ENCODE data around the gene FBXO44.
"Not testable (repeated sequence)": the region's sequence is repeated elsewhere in the genome, so short reads cannot be mapped to it uniquely, and the experiment has no call there.

Gene FBXO44, protein sequence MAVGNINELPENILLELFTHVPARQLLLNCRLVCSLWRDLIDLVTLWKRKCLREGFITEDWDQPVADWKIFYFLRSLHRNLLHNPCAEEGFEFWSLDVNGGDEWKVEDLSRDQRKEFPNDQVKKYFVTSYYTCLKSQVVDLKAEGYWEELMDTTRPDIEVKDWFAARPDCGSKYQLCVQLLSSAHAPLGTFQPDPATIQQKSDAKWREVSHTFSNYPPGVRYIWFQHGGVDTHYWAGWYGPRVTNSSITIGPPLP

DNA sequence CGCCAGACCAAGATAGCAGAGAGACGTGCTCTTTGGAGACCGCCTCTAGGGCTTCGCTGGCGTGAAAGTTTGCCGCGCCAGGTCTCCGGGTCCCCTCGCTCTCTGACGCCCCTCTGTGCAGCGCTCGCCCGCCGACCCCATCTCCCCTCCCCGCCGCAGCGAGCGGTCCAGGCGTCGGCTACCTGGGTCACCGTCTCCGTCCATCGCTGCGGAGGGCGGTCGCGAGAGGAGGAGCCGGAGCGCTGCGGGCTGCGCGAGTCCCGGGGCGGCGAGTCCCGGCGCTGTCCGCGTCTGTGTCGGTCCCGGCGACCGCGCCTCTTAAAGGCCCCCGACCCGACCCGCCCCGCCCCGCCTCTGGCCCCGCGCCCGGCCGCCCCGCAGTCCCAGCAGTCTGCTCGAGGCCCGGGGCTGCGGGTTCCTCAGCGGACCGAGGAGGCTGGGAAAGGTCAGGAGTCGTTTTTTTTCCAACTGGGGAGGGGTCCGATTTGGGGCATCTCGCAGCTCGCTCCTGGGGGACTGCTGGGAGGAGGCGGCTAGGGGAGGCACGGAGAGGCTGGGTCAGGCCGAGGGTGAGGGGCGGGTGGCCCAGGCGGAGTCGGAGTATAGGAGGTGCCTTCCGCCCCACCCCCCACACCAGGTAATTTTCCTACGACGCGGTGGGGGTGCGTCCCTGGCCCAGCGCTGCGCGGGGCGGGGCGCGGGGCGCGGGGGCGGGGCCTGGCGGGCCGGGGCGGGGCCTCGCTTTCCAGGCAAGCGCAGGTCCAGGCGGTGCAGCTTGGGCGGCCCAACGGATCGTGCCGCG is at the start of gene FBXO44, which contains the start of gene FBXO2:
FBXO44 (plus strand) TSS at position 741 of the 802 bp plus-strand sequence. CDS start 959 bp downstream, outside the sequence.
FBXO2 (minus strand) TSS at position 293 of the 802 bp plus-strand sequence; CDS start at position 204, 89 bp downstream.
- DNase-seq (ENCODE audit: low read depth in 1 of 2, low spot score in 1 of 2), result peak; percentile 41 to 42

DNA sequence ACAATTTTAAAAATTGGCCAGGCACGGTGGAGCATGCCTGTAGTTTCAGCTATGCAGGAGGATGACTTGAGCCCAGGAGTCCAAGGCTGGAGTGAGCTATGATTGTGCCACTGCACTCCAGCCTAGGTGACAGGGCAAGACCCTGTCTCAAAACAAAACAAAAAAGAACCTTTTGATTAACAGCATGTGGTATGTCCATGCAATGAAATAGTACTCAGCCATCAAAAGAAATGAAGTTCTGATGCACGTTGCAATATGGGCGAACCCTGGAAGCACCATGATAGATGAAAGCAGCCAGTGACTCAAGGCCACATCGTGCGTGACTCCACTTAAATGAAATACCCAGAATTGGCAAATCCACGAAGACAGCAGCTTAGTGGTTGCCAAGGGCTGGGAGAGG is 47.9 kb upstream of the FBXO44 start:
- DNase-seq (ENCODE audit: low read depth in 1 of 2, low spot score in 1 of 2), result no peak

DNA sequence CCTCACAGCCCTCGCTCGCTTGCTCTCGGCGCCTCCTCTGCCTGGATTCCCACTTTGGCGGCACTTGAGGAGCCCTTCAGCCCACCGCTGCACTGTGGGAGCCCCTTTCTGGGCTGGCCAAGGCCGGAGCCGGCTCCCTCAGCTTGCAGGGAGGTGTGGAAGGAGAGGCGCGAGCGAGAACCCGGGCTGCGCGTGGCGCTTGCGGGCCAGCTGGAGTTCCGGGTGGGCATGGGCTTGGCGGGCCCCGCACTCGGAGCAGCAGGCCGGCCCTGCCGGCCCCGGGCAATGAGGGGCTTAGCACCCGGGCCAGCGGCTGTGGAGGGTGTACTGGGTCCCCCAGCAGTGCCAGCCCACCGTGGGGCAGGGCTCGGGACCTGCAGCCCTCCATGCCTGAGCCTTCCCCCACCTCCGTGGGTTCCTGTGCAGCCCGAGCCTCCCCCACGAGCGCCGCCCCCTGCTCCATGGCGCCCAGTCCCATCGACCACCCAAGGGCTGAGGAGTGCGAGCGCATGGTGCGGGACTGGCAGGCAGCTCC is 46.0 kb upstream of the FBXO44 start:
- not testable (repeated sequence) for DNase-seq (ENCODE audit: low read depth in 1 of 2, low spot score in 1 of 2)

DNA sequence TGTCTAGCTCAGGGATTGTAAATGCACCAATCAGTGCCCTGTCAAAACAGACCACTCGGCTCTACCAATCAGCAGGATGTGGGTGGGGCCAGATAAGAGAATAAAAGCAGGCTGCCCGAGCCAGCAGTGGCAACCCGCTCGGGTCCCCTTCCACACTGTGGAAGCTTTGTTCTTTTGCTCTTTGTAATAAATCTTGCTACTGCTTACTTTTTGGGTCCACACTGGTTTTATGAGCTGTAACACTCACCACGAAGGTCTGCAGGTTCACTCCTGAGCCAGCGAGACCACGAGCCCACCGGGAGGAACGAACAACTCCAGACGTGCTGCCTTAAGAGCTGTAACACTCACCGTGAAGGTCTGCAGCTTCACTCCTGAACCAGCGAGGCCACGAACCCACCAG is 45.3 kb upstream of the FBXO44 start:
- DNase-seq (ENCODE audit: low read depth in 1 of 2, low spot score in 1 of 2), result not testable (repeated sequence)

DNA sequence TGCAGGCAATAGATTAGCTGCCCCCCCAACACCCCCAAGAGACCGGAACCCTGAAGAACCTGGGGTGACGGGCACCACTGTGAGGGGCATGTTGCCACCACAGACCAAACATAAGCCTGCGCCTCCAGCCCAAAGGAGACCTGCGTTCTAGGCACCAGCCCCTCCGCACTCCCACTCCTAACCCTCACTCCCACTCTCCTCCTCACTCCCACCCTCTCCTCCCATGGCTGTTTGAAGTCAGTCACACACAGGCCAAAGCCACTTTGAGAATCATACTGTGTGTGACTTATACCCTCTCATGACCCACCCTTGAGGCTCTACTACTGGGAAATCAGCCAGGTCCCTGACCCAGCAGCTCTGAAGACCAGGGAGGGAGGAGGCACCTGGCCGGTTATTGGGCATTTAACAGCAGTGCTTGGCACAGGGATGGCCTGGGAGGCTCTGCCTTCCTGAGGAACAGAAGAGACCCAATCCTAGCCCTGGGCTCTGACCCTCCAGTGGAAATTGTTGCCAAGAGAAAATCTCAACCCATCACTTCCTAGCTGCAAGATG is 44.0 kb upstream of the FBXO44 start:
- no peak for DNase-seq (ENCODE audit: low read depth in 1 of 2, low spot score in 1 of 2)

DNA sequence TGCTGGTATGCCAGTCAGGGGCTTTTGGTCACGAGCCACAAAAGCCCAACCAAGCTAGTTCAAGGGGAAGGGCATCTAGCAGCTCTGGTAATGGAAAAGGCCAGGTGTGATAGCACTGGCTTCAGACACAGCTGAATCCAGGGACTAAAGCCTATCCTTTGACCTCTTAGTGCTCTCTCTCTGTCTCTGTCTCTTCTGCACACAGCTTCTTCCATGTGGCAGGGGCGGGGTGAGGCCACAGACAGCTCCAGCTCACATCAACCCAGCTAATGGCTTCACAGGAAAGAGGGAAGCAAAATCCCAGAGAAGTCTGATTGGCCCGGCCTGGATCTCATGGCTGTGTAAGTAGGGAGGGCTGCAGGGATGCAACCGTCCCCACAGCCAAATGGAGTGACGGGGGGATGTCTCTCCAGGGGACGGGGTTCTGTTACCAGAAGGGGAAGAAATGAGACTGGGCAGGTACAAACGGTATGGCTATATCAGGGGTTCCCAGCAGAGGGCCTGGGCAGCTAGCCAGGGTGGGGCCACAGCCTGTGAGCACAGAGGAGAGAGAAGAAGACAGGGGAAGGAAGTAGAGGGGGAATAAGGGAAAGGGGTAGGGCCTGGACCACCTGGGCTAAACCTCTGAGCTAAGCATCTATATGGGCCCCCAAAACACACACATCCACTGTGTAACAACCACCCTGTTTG is 42.9 kb upstream of the FBXO44 start:
- DNase-seq (ENCODE audit: low read depth in 1 of 2, low spot score in 1 of 2), result no peak

DNA sequence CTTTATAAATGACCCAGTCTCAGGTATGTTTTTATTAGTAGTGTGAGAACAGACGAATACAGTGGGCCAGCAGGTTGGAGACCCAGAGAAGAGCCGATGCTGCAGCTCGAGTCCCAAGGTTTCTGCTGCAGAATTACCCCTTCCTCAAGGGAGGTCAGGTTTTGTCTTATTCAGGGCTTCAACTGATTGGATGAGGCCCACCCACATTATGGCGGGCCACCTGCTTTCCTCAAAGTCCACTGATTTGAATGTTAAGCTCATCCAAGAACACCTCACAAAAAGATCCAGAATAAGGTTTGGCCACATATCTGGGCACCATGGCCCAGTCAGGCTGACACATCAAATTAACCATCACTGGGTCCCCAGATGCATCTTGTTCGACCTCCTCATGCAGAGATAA is 41.3 kb upstream of the FBXO44 start:
- no peak for DNase-seq (ENCODE audit: low read depth in 1 of 2, low spot score in 1 of 2)

DNA sequence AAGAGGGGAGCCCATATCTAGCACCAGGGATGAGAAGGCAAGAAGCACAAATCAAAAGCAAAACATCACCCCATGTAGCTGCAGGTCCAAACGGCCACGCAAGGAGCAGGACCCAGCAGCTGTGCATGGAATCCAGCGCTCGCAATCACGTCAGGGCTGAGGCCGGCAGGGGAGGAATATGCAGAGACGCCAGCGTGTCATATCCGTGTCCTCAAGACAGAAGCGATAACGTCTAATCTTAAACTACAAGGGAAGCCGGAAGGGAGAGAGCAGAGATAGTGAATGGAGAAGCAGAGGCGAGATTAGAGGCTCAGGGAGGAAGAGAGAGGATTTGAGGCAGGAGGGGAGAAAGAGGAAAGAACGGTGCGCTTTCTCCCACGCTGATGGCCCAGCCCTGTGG is 39.6 kb upstream of the FBXO44 start:
- DNase-seq (ENCODE audit: low read depth in 1 of 2, low spot score in 1 of 2), result no peak

DNA sequence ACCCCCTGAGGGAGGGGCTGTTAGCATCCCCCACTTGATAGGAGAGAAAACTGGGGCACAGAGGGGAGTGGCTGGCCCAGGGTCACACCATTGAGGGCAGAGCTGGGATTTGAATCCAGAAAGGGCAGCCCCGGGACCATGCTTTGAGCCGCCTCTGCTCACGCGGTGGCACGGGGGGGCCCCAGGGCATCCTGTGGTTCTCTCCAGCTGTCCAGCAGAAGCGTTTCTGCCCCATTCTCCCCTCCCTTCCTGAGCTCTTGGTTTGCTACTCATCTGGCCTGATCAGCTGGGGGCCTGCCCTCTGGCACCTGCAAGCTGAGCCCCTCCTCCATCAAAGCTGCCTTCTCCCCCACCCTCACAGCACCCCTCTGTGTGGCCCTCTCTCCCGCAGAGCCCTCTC is 37.9 kb upstream of the FBXO44 start:
- no peak for DNase-seq (ENCODE audit: low read depth in 1 of 2, low spot score in 1 of 2)

DNA sequence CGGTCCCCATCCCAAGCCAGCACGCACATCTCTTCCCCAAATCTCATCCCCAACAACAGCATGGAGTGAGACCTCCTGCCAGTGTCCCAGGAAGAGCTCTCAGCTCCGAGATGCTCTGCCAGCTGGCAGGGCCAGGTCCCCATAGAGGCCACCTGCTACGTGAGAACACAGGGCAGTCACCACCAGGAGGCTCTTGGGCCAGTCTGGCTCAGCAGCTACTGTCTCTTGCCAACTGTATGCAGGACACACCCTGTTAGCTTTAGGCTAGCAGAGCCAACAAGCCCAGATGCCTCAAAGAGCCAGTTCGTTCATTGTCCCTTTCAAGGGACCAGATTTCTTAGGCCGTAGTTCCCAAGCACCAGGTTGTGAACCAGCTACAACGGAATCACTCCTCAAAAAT is 37.4 kb upstream of the FBXO44 start:
- no peak for DNase-seq (ENCODE audit: low read depth in 1 of 2, low spot score in 1 of 2)

DNA sequence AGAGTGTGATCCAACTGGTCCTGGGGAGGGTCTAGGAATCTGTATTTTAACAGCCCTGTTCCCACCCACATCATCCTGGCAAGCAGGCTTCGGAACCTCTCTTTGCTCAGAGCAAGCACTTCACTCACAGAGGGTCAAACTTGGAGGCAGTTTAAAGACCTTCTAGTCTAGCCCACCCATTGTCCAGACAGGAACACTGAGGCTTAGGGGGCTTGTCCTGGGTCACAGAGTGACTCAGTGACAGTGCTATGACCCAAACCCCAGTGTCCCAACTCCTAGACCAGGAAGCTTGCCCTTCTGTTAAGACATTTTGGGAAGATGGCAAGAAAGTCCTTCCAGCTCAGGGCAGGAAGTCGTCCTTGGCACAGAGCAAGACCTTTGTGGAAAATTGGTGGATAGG is 36.9 kb upstream of the FBXO44 start:
- DNase-seq (ENCODE audit: low read depth in 1 of 2, low spot score in 1 of 2), result no peak

DNA sequence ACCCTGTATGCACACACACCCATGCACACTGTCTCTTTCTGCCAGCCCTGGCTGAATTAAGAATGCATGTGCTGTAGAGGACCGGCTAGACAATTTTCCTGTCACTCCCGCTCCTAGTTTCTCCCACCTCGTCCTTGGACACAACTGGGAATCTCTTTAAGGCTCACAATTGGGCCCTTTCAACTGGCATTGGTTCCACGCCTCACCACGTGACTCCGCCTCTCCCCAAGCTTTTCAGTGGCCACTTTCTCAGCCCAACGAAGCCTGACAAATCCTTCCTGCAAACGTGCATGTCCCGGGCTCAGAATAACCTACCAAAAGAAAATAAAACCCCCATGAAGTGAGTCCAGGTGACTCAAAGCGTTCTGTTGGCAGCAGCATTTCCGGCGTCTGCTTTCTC is 34.3 kb upstream of the FBXO44 start:
- DNase-seq (ENCODE audit: low read depth in 1 of 2, low spot score in 1 of 2), result no peak

DNA sequence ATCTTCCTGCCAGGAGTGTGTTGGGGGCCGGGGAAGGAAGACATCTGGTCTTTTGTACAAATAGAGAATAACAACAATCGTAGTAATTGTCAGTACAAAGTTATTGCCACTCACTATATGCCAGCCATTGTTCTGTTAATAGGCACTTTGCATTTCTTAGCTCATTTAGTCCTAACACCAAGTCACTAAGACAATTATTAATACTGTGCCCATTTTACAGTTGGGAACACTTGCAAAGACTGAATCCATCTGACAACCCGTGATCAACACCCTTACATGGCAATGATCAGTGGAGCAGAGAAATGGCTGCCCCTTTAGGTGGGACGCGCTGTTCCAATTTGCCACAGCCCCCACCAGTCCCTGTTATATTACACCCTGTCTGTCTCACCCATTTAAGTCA is 33.8 kb upstream of the FBXO44 start:
- no peak for DNase-seq (ENCODE audit: low read depth in 1 of 2, low spot score in 1 of 2)

DNA sequence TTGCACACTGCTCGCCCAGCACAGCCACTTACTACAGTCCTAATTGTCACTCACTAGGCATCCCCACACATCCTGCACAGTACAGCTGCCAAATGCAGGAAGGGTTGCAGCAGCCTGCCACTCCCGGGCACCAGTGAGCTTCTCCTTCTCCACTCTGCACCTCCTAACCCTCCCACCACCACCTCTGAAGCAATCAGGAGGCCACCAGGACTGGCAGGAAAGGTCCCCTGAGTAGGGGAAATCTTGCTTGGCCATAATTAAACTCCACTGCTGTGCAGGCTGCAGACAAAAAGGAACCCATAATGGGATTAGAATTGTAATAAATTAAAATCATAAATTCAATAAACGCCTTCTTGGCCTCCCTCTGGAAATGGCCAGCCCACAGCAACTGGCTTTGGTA is 32.3 kb upstream of the FBXO44 start:
- DNase-seq (ENCODE audit: low read depth in 1 of 2, low spot score in 1 of 2), result no peak

DNA sequence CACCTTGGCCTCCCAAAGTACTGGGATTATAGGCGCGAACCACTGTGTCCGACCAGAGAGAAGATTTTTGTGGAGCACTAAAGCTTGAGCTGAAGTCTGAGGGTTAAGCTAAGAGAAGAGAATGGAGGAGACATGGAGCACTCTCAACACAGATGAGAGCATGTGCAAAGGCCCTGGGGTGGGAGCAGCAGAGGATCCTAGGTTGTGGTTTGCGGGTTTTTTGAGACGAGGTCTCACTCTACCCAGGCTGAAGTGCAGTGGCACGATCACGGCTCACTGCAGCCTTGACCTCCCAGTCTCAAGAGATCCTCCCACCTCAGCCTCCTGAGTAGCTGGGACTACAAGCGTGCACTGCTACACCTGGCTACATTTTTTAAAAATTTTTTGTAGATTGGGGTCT is 31.0 kb upstream of the FBXO44 start:
- DNase-seq (ENCODE audit: low read depth in 1 of 2, low spot score in 1 of 2), result no peak

DNA sequence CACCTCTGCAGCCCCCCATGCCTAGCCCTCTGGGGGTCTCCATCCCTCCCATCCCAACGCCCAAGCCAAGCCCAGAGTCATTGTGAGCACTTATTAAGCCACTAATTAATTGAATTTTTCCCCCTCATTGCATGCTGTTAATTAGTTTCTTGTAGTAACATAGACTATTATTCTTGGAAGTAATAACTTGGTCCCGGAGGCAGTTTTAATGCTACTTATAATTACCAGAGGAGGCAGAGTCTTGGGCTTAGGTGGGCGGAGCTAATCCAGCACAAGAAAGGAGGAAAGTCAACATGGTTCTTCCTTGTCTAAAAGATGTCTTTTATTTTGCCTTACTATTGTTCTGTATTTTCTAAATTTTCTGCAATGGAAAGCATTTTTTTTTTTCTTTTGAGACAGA is 28.1 kb upstream of the FBXO44 start:
- DNase-seq (ENCODE audit: low read depth in 1 of 2, low spot score in 1 of 2), result no peak

DNA sequence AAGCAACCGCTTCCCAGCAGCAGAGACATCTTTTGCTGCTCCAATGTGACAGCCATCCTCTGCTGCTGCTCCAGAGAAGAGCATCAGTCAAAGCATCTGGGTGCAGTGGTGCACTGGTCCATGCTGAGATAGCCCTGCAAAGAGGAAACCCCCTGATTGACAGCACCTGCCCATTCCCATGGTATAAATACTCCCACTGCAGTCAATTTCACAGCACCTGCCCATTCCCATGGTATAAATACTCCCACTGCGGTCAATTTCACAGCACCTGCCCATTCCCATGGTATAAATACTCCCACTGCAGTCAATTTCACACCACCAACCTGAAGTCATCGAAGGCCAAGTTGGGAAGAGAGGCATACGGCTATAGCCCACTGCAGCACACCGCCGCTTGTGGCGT is 25.9 kb upstream of the FBXO44 start:
- no peak for DNase-seq (ENCODE audit: low read depth in 1 of 2, low spot score in 1 of 2)

DNA sequence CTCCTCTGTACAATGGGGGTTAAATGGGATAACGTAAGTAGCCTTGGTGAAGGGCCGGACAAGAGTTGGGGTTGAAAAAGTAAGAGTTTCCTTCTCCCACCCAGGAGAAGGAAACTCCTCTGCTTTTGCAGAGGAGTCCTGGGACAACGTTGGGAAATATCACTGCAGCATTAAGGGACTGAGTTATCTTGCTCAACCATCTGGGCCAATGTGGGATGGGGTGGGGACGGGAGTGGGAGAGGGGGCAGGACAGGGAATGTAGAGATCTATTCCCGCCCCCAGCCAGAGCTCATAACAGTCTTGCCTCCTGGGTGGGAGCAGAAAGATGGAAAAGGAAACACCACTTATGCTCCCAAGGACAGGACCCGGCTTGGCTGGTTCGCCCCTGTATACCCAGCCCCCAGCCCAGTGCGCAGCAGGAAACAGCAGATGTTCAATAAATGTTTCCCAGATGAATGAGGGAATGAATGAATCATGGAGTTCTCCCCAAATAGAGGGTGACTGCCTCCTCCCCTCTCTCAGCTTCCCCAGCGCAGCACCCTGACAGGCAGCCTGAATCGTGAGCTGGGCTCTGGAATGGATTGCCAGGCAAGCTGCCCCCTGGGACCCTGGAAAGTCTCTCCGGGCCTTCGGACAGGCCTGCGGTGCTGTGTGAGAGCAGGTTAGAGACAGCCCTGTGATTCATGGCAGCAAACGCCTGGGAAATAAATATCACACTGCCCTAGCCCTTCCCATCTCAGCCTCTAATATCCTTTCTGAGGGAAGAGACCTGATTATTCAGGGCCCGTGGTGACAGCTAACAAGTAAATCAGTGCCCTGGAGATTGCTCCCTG is 25.3 kb upstream of the FBXO44 start:
- no peak for DNase-seq (ENCODE audit: low read depth in 1 of 2, low spot score in 1 of 2)

DNA sequence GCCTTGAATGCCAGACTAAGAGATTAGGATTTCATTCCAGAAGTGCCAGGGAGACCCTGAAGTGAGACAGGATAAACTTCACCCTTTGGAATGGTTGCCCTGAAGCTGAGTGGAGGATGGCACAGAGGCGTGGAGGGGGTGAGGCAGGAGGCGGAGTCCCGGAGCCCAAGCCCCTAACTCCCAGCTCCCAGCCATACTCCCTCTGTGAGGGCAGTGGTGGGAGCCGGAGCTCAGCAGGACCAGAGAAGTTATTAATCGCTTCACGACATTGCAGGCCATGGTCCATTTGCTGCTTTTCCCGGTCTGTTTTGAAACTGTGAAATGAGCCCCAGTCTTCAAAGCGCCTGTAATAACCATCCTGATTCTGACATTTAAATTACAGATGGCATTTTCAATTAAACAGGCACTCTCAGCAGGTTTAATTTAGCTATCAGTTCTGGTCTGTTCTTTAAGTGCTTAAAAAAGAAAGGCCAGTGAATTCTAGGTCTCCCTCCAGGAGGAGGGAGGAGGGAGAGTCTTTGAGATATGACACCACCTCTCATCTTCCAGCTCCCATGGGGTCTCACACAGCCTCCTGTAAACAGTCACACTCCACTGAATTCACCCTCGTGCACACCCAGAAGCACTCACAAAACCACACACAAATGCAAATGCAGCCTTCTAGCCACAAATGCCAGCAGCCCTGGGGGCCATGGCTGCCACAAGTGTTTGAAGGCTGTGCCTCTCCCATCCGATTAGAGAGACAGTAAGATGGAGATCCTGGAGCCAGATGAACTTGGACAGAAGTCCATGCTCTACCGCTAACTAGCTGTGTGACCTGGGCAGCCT is 20.1 kb upstream of the FBXO44 start:
- no peak for DNase-seq (ENCODE audit: low read depth in 1 of 2, low spot score in 1 of 2)

DNA sequence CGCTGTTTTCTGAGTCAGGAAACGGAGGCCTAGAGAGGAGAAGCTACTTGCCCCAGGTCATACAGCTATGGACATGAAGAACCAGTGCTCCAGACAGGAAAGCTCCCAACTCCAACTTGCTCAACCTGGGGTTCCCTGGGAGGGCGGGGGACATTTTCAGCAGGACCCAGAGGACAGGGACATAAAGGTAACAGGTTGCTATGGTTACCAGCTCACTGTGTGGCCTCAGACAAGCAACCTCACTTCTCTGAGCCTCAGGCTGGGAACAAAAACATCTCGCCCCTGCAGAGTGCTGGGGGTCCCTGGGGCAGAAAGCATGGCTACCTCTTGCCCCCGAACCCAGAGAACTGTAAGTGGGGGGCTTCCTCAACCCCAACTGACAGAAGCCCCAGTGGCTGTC is 16.6 kb upstream of the FBXO44 start:
- no peak for DNase-seq (ENCODE audit: low read depth in 1 of 2, low spot score in 1 of 2)
